Upper lobe of right lung (tissue), 1 donor: Measurements from ENCODE around the gene CFTR. TPM values are rescaled to one million over a fixed set of nuclear protein-coding genes. Genes with fewer than 3 reads are reported as not detected.

Experiments used
- ATAC-seq: fragments of 200-7000 bp; cut with Tn5 transposase; one replicate; pipeline ENCODE4 v1.9.1; 2020; ENCODE audit warnings: mild to moderate bottlenecking, moderate library complexity
- DNase-seq: peaks from one replicate; pipeline ENCODE4 v3.0.0-alpha.2; 2020
- H3K27ac ChIP-seq: fragments of 200-600 bp; one replicate; pipeline ENCODE4 v1.8.0; 2022
- H3K27me3 ChIP-seq: fragments of 200-600 bp; one replicate; pipeline ENCODE4 v1.8.0; 2022; ENCODE audit warnings: mild to moderate bottlenecking
- H3K36me3 ChIP-seq: fragments of 200-600 bp; one replicate; pipeline ENCODE4 v1.8.0; 2022
- H3K4me1 ChIP-seq: fragments of 200-600 bp; one replicate; pipeline ENCODE4 v1.8.0; 2022
- H3K4me3 ChIP-seq: fragments of 200-600 bp; one replicate; pipeline ENCODE4 v1.8.0; 2022; ENCODE audit warnings: mild to moderate bottlenecking
- H3K9me3 ChIP-seq: fragments of 200-600 bp; one replicate; pipeline ENCODE4 v1.8.0; 2022
- CTCF ChIP-seq: fragments of 200-600 bp; IDR thresholded peaks from one replicate; pipeline ENCODE4 v1.8.0; 2022; ENCODE audit warnings: antibody characterized with exemption
- intact Hi-C: fragments of 100-400 bp; cut with DNase I; formaldehyde crosslinking; loops from one replicate; pipeline ENCODE4 v1.11.0; 2022
- total RNA-seq: library from RNA; stranded (reverse); fragmentation: NEBNext Ultra II Directional; extraction: Animal tissue kit (Norgen Biotek cat#: 25700); gene quantifications from one replicate; pipeline ENCODE4 v1.2.1, GENCODE V29; 2021
- donor health status: DM: no; HTN: yes; CAD: no; lungs with severe emphysema.

The CFTR gene
- total RNA-seq, 1 donor from 2014 or later, result 28.0 TPM

- intact Hi-C loops, result no loop called here
- Histone ChIP-seq H3K27ac (no peak overlapping the region), H3K4me3 (no peak overlapping the region), H3K9me3 (no peaks in the 10 kb centered on the region), H3K27me3 (no peaks in the 10 kb centered on the region), H3K4me1 (no peaks in the 10 kb centered on the region), H3K36me3 (no peaks in the 10 kb centered on the region)
- no peak for ATAC-seq
- TF ChIP-seq CTCF, result no peak
- DNase-seq, result no peak
Observed at GRCh38 chr7:117603627-117604026, 123.8 kb downstream of the CFTR start.

DNA sequence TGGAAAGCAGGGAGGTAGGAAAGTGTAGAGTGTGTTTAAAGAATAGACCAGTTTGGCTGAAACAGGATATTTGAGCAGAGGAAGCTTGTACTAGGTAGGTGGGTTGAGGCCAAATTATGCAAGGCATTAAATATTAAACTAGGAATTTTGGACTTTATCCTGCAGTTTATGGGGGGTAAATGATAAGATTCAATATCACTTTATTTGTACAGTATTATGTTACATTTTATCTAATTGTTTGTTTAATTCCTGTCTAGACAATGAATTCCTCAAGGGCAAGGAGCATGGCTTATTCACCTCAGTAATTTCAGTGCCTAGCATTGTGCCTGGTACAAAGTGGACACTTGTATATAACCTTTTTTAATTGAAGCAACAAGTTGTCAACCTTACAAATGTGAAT, 125.9 kb downstream of the CFTR start:
- no peak for DNase-seq
- Histone ChIP-seq H3K9me3 (no peaks in the 10 kb centered on the region), H3K4me3 (no peak overlapping the region), H3K27ac (no peak overlapping the region), H3K36me3 (no peaks in the 10 kb centered on the region), H3K4me1 (no peaks in the 10 kb centered on the region), H3K27me3 (no peaks in the 10 kb centered on the region)
- intact Hi-C loops, result no loop called here
- ATAC-seq, result no peak
- no peak for TF ChIP-seq CTCF

GRCh38 chr7:117606132-117606531, 126.3 kb downstream of the CFTR start:
- H3K27me3 ChIP-seq, result no peaks in the 10 kb centered on the region
- H3K4me3 ChIP-seq, result no peak overlapping the region
- no peaks in the 10 kb centered on the region for H3K9me3 ChIP-seq
- no peak for TF ChIP-seq CTCF
- no peak overlapping the region for H3K27ac ChIP-seq
- intact Hi-C loops, result no loop called here
- ATAC-seq, result no peak
- no peak for DNase-seq
- no peaks in the 10 kb centered on the region for H3K36me3 ChIP-seq
- no peaks in the 10 kb centered on the region for H3K4me1 ChIP-seq

- H3K4me3 ChIP-seq, result no peak overlapping the region
- H3K36me3 ChIP-seq, result no peaks in the 10 kb centered on the region
- H3K4me1 ChIP-seq, result no peaks in the 10 kb centered on the region
- DNase-seq (no peak), ATAC-seq (no peak)
- no peaks in the 10 kb centered on the region for H3K9me3 ChIP-seq
- no peak for TF ChIP-seq CTCF
- intact Hi-C loops, result no loop called here
- no peak overlapping the region for H3K27ac ChIP-seq
- H3K27me3 ChIP-seq, result no peaks in the 10 kb centered on the region
Observed at GRCh38 chr7:117610396-117610795, 130.6 kb downstream of the CFTR start.

GRCh38 chr7:117612637-117613036, 132.8 kb downstream of the CFTR start:
- H3K27ac ChIP-seq, result no peak overlapping the region
- no peaks in the 10 kb centered on the region for H3K9me3 ChIP-seq
- DNase-seq, result no peak
- H3K4me3 ChIP-seq, result no peak overlapping the region
- intact Hi-C loops, result no loop called here
- no peaks in the 10 kb centered on the region for H3K4me1 ChIP-seq
- no peaks in the 10 kb centered on the region for H3K27me3 ChIP-seq
- ATAC-seq, result no peak
- TF ChIP-seq CTCF, result no peak
- no peaks in the 10 kb centered on the region for H3K36me3 ChIP-seq

DNA sequence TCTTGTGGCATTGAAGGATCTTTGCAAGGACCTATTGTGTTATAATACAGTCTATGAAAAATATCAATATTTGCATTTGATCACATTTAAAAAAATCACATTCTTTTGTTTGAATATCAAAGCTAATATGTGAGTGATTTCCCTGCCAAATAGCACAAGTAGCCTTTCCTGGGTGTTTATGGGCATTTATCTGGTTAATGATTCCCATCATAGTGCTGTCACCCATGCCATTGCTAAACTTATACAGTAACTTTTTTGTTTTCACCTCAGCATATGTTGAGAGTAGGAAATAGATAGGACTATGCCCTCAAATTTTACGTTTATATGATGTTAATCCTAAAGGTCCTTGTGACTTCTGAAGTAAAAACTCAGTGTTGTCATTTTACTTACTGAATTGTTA, 136.9 kb downstream of the CFTR start:
- intact Hi-C loops, result no loop called here
- DNase-seq (no peak), ATAC-seq (no peak)

More for the DNA sequence above, 136.9 kb downstream of the CFTR start:
- no peaks in the 10 kb centered on the region for H3K27me3 ChIP-seq
- H3K36me3 ChIP-seq, result no peaks in the 10 kb centered on the region
- no peaks in the 10 kb centered on the region for H3K4me1 ChIP-seq
- H3K4me3 ChIP-seq, result no peak overlapping the region
- no peak for TF ChIP-seq CTCF
- no peaks in the 10 kb centered on the region for H3K9me3 ChIP-seq
- no peak overlapping the region for H3K27ac ChIP-seq
